ENCODE data around the gene CRTC2. TPM values are rescaled to one million over a fixed set of nuclear protein-coding genes. Genes with fewer than 3 reads are reported as not detected.
A peak's percentile ranks its signal among the peaks of the same experiment; 100 is the strongest.

The CRTC2 gene
- total and polyA plus RNA-seq, 9 of the 15 experiments (the other 6 are each of a cell fraction or from before 2014, with no cell fraction given), result 2.7 to 26.4 (median 10.2) TPM

- TF ChIP-seq TSHZ1 (CRISPR knock-in tag; IDR thresholded peaks at IDR 0.05) (no peak), MTA3 (IDR thresholded peaks at IDR 0.05; ENCODE audit: borderline replicate concordance) (peak; percentile 38; the same call in 1 of the 2 replicates), ZEB2 (IDR thresholded peaks at IDR 0.05) (no peak), SMAD4 (CRISPR knock-in tag; conservative IDR thresholded peaks at IDR 0.05) (peak; percentile 58; the same call in 1 of the 2 replicates), NR2C1 (IDR thresholded peaks at IDR 0.05) (peak; percentile 31; the same call in 1 of the 2 replicates), NR2C1 (tag; IDR thresholded peaks at IDR 0.05) (peak; percentile 61; the same call in 1 of the 2 replicates), ETV1 (tag; conservative IDR thresholded peaks at IDR 0.05; ENCODE audit: low read depth) (peak; percentile 30; the same call in 1 of the 2 replicates), ZFX (CRISPR knock-in tag; IDR thresholded peaks at IDR 0.05) (peak; percentile 88), JUN (IDR thresholded peaks at IDR 0.05; ENCODE audit: borderline replicate concordance, low read depth, low read length) (no peak; the same call in 1 of the 2 replicates), JUN (CRISPR knock-in tag; IDR thresholded peaks at IDR 0.05; ENCODE audit: borderline replicate concordance) (no peak), PPARD (CRISPR knock-in tag; IDR thresholded peaks at IDR 0.05) (no peak), C11orf30 (IDR thresholded peaks at IDR 0.05; ENCODE audit: low read depth) (no peak), TGIF2 (CRISPR knock-in tag; IDR thresholded peaks at IDR 0.05) (0 out of 2 replicates have a peak, but pooled peaks have one; percentile 50), HOXB6 (CRISPR knock-in tag; IDR thresholded peaks at IDR 0.05; ENCODE audit: borderline replicate concordance) (no peak), ZNF77 (CRISPR knock-in tag; IDR thresholded peaks at IDR 0.05) (no peak), ZC3H11A (IDR thresholded peaks at IDR 0.05; ENCODE audit: low read depth, low read length) (no peak), U2AF1 (optimal IDR thresholded peaks at IDR 0.05; ENCODE audit: low read depth, low read length) (no peak), ZNF23 (CRISPR knock-in tag; IDR thresholded peaks at IDR 0.05) (no peak), SMARCE1 (IDR thresholded peaks at IDR 0.05) (no peak)
- TF ChIP-seq, protein P1, sequence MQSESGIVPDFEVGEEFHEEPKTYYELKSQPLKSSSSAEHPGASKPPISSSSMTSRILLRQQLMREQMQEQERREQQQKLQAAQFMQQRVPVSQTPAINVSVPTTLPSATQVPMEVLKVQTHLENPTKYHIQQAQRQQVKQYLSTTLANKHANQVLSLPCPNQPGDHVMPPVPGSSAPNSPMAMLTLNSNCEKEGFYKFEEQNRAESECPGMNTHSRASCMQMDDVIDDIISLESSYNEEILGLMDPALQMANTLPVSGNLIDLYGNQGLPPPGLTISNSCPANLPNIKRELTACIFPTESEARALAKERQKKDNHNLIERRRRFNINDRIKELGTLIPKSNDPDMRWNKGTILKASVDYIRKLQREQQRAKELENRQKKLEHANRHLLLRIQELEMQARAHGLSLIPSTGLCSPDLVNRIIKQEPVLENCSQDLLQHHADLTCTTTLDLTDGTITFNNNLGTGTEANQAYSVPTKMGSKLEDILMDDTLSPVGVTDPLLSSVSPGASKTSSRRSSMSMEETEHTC (IDR thresholded peaks at IDR 0.05), result no peak
- TF ChIP-seq, protein P2, sequence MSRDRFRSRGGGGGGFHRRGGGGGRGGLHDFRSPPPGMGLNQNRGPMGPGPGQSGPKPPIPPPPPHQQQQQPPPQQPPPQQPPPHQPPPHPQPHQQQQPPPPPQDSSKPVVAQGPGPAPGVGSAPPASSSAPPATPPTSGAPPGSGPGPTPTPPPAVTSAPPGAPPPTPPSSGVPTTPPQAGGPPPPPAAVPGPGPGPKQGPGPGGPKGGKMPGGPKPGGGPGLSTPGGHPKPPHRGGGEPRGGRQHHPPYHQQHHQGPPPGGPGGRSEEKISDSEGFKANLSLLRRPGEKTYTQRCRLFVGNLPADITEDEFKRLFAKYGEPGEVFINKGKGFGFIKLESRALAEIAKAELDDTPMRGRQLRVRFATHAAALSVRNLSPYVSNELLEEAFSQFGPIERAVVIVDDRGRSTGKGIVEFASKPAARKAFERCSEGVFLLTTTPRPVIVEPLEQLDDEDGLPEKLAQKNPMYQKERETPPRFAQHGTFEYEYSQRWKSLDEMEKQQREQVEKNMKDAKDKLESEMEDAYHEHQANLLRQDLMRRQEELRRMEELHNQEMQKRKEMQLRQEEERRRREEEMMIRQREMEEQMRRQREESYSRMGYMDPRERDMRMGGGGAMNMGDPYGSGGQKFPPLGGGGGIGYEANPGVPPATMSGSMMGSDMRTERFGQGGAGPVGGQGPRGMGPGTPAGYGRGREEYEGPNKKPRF (IDR thresholded peaks at IDR 0.05; ENCODE audit: low read depth, low read length), result no peak
These were observed 19.1 kb upstream of the CRTC2 start, which contains the start of gene JTB (continued) for GRCh38 chr1:153977250-153978240.

Data from K562 (cell line).